ENCODE results near the gene ARHGEF28. TPM values are rescaled to one million over a fixed set of nuclear protein-coding genes. Genes with fewer than 3 reads are reported as not detected.

The ARHGEF28 gene
- total and polyA plus RNA-seq, 2 of the 4 experiments (the other 2 are of a cell fraction), result 3.6 to 16.0 TPM

- Histone ChIP-seq H2BK5ac (ENCODE audit: low read depth, low read length, poor library complexity, severe bottlenecking) (no peak overlapping the region), H3K9ac (ENCODE audit: low read depth, low read length) (no peak overlapping the region), H2AFZ (replicated peaks; ENCODE audit: low read length, poor library complexity) (no peak overlapping the region), H4K20me1 (ENCODE audit: insufficient read depth, low read length) (no peaks in the 10 kb centered on the region), H2BK120ac (ENCODE audit: low read depth, low read length) (no peak overlapping the region), H3K56ac (ENCODE audit: extremely low read depth, insufficient read depth, low read length) (no peak overlapping the region), H4K5ac (ENCODE audit: low read depth, low read length) (no peak overlapping the region), H3K27ac (ENCODE audit: insufficient read depth, low read length) (no peak overlapping the region), H3K79me1 (ENCODE audit: low read depth in 1 of 2, low read length in 2 of 2) (peaks cover 9 to 54% of the 10 kb centered on the region in 2 experiments; a peak in 3 of 4 replicates), H3K9me3 (ENCODE audit: control insufficient read depth, insufficient read depth, low read length) (peaks cover 3% of the 10 kb centered on the region), H3K18ac (ENCODE audit: low read depth, low read length) (no peak overlapping the region), H3K36me3 (ENCODE audit: control insufficient read depth, insufficient read depth, low read length) (no peaks in the 10 kb centered on the region), H2BK15ac (ENCODE audit: low read depth, low read length) (no peak overlapping the region), H3K14ac (replicated peaks; ENCODE audit: low read depth, low read length) (no peak overlapping the region), H2AK9ac (replicated peaks; ENCODE audit: low read depth, low read length, poor library complexity) (no peak overlapping the region), H3K27me3 (ENCODE audit: control insufficient read depth, insufficient read depth, low read length) (no peaks in the 10 kb centered on the region), H3K4me1 (ENCODE audit: control insufficient read depth, insufficient read depth, low read length) (peaks cover 2% of the 10 kb centered on the region; the same call in 1 of the 2 replicates), H3K4me3 (ENCODE audit: insufficient read depth, low read depth, low read length) (no peak overlapping the region), H3K4ac (ENCODE audit: low read depth, low read length) (no peak overlapping the region), H3K23ac (ENCODE audit: low read depth, low read length) (no peak overlapping the region), H4K91ac (ENCODE audit: insufficient read depth, low read depth, low read length) (no peak overlapping the region), H3K9me1 (ENCODE audit: insufficient read depth, low read length) (peaks cover 7% of the 10 kb centered on the region; the same call in 1 of the 2 replicates), H2AK5ac (ENCODE audit: low read depth, low read length) (no peak overlapping the region), H4K8ac (ENCODE audit: low read depth in 2 of 2, low read length in 2 of 2) (no peak overlapping the region), H3K4me2 (ENCODE audit: low read depth, low read length) (no peak overlapping the region), H2BK20ac (ENCODE audit: low read depth, low read length) (no peak overlapping the region)
- DNase-seq (no peak), ATAC-seq (ENCODE audit: low read depth) (no peak)
- in situ Hi-C loops (cut with MboI; ENCODE audit: low sequenced_read_pairs) (no loop called here), dilution Hi-C loops (cut with HindIII; ENCODE audit: low sequenced_read_pairs, unreplicated experiment) (no loop called here), intact Hi-C loops (cut with micrococcal nuclease) (no loop called here)
- no peak for TF ChIP-seq RFX5 (IDR thresholded peaks at IDR 0.05; ENCODE audit: low read depth, low read length)
- TF ChIP-seq CHD1 (IDR thresholded peaks at IDR 0.05; ENCODE audit: low read depth, low read length), result no peak
- no peak for TF ChIP-seq SMC3 (IDR thresholded peaks at IDR 0.05; ENCODE audit: low read depth, low read length)
- no peak for TF ChIP-seq MAZ (IDR thresholded peaks at IDR 0.05; ENCODE audit: borderline replicate concordance, low read depth, low read length)
- TF ChIP-seq, protein P1, sequence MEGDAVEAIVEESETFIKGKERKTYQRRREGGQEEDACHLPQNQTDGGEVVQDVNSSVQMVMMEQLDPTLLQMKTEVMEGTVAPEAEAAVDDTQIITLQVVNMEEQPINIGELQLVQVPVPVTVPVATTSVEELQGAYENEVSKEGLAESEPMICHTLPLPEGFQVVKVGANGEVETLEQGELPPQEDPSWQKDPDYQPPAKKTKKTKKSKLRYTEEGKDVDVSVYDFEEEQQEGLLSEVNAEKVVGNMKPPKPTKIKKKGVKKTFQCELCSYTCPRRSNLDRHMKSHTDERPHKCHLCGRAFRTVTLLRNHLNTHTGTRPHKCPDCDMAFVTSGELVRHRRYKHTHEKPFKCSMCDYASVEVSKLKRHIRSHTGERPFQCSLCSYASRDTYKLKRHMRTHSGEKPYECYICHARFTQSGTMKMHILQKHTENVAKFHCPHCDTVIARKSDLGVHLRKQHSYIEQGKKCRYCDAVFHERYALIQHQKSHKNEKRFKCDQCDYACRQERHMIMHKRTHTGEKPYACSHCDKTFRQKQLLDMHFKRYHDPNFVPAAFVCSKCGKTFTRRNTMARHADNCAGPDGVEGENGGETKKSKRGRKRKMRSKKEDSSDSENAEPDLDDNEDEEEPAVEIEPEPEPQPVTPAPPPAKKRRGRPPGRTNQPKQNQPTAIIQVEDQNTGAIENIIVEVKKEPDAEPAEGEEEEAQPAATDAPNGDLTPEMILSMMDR (conservative IDR thresholded peaks at IDR 0.05; ENCODE audit: low read depth, low read length), result no peak
- TF ChIP-seq, protein P2, sequence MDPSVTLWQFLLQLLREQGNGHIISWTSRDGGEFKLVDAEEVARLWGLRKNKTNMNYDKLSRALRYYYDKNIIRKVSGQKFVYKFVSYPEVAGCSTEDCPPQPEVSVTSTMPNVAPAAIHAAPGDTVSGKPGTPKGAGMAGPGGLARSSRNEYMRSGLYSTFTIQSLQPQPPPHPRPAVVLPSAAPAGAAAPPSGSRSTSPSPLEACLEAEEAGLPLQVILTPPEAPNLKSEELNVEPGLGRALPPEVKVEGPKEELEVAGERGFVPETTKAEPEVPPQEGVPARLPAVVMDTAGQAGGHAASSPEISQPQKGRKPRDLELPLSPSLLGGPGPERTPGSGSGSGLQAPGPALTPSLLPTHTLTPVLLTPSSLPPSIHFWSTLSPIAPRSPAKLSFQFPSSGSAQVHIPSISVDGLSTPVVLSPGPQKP (IDR thresholded peaks at IDR 0.05; ENCODE audit: borderline replicate concordance, low read depth, low read length), result no peak
- TF ChIP-seq RCOR1 (IDR thresholded peaks at IDR 0.05; ENCODE audit: insufficient replicate concordance, low read length), result no peak
- TF ChIP-seq BHLHE40 (IDR thresholded peaks at IDR 0.05; ENCODE audit: low read depth, low read length), result no peak
- TF ChIP-seq CEBPB (IDR thresholded peaks at IDR 0.05; ENCODE audit: low read depth, low read length), result no peak
- no peak for TF ChIP-seq MXI1 (IDR thresholded peaks at IDR 0.05; ENCODE audit: borderline replicate concordance, low read depth, low read length)
- POLR2A ChIA-PET (ENCODE audit: unreplicated experiment), result no interaction called here
- CTCF ChIA-PET, result no interaction called here
- no TSS peak for BruUV-seq (replicated peaks)
Observed at GRCh38 chr5:73705364-73705763, 79.4 kb downstream of the ARHGEF28 start.
